ENCODE results near the gene ZNF440.

ZNF440 gene

GRCh38 chr19:11882606-11883005 is 68.5 kb downstream of the ZNF440 start:
- no peaks in the 10 kb centered on the region for H3K36me3 ChIP-seq (ENCODE audit: control insufficient read depth, low read length)
- no peak overlapping the region for H3K4me2 ChIP-seq (ENCODE audit: low read length)
- no peaks in the 10 kb centered on the region for H3K79me2 ChIP-seq (ENCODE audit: control insufficient read depth, low read length)
- no peaks in the 10 kb centered on the region for H4K20me1 ChIP-seq (ENCODE audit: control insufficient read depth, insufficient read depth, low read depth, low read length)
- no peaks in the 10 kb centered on the region for H3F3A ChIP-seq (ENCODE audit: control insufficient read depth, insufficient read depth)
- no peaks in the 10 kb centered on the region for H3K9me3 ChIP-seq (ENCODE audit: control insufficient read depth, insufficient read depth, low read length)
- no peaks in the 10 kb centered on the region; the same call in 1 of the 2 replicates for H3K27me3 ChIP-seq (ENCODE audit: control insufficient read depth, low read length)
- H3K27ac ChIP-seq (ENCODE audit: low read depth, low read length), result no peak overlapping the region
- H3K4me3 ChIP-seq (ENCODE audit: low read length), result no peak overlapping the region
- peaks cover 6% of the 10 kb centered on the region for H3K4me1 ChIP-seq (ENCODE audit: control insufficient read depth, low read length)
- TF ChIP-seq CTCF (IDR thresholded peaks at IDR 0.05; ENCODE audit: low read depth, low read length, poor library complexity, severe bottlenecking), result no peak
- no peak for TF ChIP-seq EZH2phosphoT487 (IDR thresholded peaks at IDR 0.05; ENCODE audit: borderline replicate concordance, low read length)
- H3K9me2 ChIP-seq (replicated peaks; ENCODE audit: control insufficient read depth, low read length), result no peaks in the 10 kb centered on the region
